HG03378 (cell line): ENCODE measurements around the gene COL23A1.
"Not testable (repeated sequence)": the region's sequence is repeated elsewhere in the genome, so short reads cannot be mapped to it uniquely, and the experiment has no call there.

Experiments
- ATAC-seq: cut with Tn5 transposase; IDR thresholded peaks from one replicate; pipeline ENCODE4 v1.9.1; 2021; ENCODE audit warnings: mild to moderate bottlenecking, moderate library complexity; ENCODE audit not compliant: unreplicated experiment

COL23A1 gene

GRCh38 chr5:178253632-178254031 is 336.6 kb downstream of the COL23A1 start:
- not testable (repeated sequence) for ATAC-seq

GRCh38 chr5:178252258-178252657 is 337.9 kb downstream of the COL23A1 start:
- no peak for ATAC-seq

GRCh38 chr5:178250263-178250662 is 339.9 kb downstream of the COL23A1 start:
- ATAC-seq: no peak

- ATAC-seq: no peak
These were observed 340.8 kb downstream of the COL23A1 start for GRCh38 chr5:178249191-178249989.

GRCh38 chr5:178248750-178249149 is 341.4 kb downstream of the COL23A1 start:
- ATAC-seq: no peak

- no peak for ATAC-seq
These were observed 342.4 kb downstream of the COL23A1 start for GRCh38 chr5:178247481-178248456.

- no peak for ATAC-seq
These were observed 343.4 kb downstream of the COL23A1 start for GRCh38 chr5:178246624-178247279.

GRCh38 chr5:178245389-178245788 is 344.8 kb downstream of the COL23A1 start:
- no peak for ATAC-seq

GRCh38 chr5:178244576-178244975 is 345.6 kb downstream of the COL23A1 start:
- ATAC-seq: no peak

GRCh38 chr5:178242416-178242815 is 347.8 kb downstream of the COL23A1 start:
- no peak for ATAC-seq

- ATAC-seq: no peak
These were observed 348.4 kb downstream of the COL23A1 start for GRCh38 chr5:178241688-178242231.

GRCh38 chr5:178241231-178241663 is 348.9 kb downstream of the COL23A1 start:
- ATAC-seq: no peak

- no peak for ATAC-seq
These were observed 349.4 kb downstream of the COL23A1 start for GRCh38 chr5:178240766-178241165.

GRCh38 chr5:178240341-178240741 is 349.9 kb downstream of the COL23A1 start:
- no peak for ATAC-seq

GRCh38 chr5:178239626-178240301 is 350.4 kb downstream of the COL23A1 start:
- ATAC-seq: not testable (repeated sequence)

- ATAC-seq: no peak
These were observed 351.2 kb downstream of the COL23A1 start for GRCh38 chr5:178238711-178239592.

GRCh38 chr5:178238313-178238635 is 351.9 kb downstream of the COL23A1 start:
- no peak for ATAC-seq

GRCh38 chr5:178237431-178238312 is 352.5 kb downstream of the COL23A1 start:
- ATAC-seq: no peak
